Transverse colon (tissue), 4 donors: Measurements from ENCODE around the gene BEND3.

Source experiments
- EP300 ChIP-seq: sonication (generic); formaldehyde crosslinking; IDR thresholded peaks from one replicate; pipeline ENCODE4 v1.6.1; 2017; ENCODE audit warnings: antibody characterized with exemption, low read depth
- POLR2A ChIP-seq: fragments of 450-650 bp; IDR thresholded peaks from one replicate; pipeline ENCODE4 v1.6.1; 2016; ENCODE audit warnings: antibody characterized with exemption, mild to moderate bottlenecking, moderate library complexity
- POLR2AphosphoS5 ChIP-seq, 3 donors: sonication (generic); formaldehyde crosslinking; IDR thresholded peaks; one replicate each; pipeline ENCODE4 v1.6.1; 2016; ENCODE audit warnings: antibody characterized with exemption in 3 of 3
- TF ChIP-seq, protein P1 (sequence below), 5 experiments: fragments of 200-600 bp in 3 of 5; fragments of 450-650 bp in 2 of 5; sonication (generic) in 3 of 5; IDR thresholded peaks; 1 replicate in 2 of 5; 2 replicates in 3 of 5; pipeline ENCODE4 v1.5.1; 2016 to 2017; ENCODE audit warnings: antibody characterized with exemption in 5 of 5, inconsistent platforms in 3 of 5, mild to moderate bottlenecking in 2 of 5, moderate library complexity in 1 of 5

DNA sequence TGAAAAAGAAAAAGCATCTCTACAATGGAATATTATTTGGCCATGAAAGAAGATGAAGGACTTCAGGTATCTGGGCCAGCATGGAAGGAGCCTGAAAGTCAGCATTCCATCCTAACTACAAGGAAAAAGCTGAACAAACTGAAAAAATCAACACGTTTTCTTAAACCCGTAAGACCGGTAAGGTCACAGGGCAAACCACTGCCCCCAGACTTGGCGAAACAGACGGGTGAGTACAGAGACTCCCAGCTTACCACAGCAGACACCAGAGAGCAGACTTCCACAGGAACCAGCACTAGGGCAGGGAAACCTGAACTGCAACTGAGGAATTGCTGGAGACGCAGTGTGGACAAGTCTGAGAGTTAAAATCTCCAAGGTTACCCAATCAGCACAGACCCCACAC is 31.4 kb downstream of the BEND3 start:
- TF ChIP-seq, protein P1, sequence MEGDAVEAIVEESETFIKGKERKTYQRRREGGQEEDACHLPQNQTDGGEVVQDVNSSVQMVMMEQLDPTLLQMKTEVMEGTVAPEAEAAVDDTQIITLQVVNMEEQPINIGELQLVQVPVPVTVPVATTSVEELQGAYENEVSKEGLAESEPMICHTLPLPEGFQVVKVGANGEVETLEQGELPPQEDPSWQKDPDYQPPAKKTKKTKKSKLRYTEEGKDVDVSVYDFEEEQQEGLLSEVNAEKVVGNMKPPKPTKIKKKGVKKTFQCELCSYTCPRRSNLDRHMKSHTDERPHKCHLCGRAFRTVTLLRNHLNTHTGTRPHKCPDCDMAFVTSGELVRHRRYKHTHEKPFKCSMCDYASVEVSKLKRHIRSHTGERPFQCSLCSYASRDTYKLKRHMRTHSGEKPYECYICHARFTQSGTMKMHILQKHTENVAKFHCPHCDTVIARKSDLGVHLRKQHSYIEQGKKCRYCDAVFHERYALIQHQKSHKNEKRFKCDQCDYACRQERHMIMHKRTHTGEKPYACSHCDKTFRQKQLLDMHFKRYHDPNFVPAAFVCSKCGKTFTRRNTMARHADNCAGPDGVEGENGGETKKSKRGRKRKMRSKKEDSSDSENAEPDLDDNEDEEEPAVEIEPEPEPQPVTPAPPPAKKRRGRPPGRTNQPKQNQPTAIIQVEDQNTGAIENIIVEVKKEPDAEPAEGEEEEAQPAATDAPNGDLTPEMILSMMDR (IDR thresholded peaks at IDR 0.05), result no peak
- no peak for TF ChIP-seq POLR2A
- TF ChIP-seq EP300, result no peak
- no peak for TF ChIP-seq POLR2AphosphoS5 (IDR thresholded peaks at IDR 0.05)
